ENCODE measurements around the gene ODAD4. TPM values are rescaled to one million over a fixed set of nuclear protein-coding genes. Genes with fewer than 3 reads are reported as not detected.
A peak's percentile ranks its signal among the peaks of the same experiment; 100 is the strongest.

Gene ODAD4
- total RNA-seq, 2 donors from 2014 or later = 0.15 to 0.19 TPM

DNA sequence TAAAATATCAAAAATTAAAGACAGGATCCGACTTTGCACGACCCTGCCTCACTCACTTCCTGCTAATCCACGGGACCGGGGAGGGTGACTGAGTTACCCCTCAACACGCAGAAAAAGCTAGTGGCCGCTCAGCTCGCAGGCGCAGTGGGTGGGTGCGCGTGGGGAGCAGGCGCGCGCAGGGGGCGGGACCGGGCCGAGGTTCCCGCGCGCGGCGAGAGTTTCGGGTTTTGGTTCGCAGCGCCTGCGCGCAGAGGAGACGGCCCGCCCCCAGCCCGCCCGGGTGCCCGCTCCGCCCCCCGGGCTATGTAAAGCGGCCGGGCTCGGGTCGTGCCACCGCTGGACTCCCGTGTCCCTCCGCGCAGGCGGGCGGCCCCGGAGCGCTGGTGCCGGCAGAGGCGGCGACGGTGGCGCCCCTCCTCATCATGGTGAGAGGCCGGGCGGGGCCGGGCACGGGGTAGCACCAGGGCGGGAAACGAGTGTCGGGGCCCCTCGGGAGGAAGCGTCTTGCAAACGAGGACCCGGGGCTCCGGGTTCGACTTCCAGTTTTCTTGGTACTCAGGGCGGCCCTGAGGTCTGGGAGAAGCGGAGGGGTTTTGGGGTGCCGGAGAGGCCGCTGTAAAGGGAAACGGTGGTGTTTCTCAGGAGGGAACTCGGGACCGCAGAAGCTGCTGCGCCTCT is 36.2 kb downstream of the ODAD4 start, which contains the start of gene CNP:
CNP (plus strand) TSS at position 333 of the 678 bp plus-strand sequence; CDS start at position 423, 90 bp downstream.
- Histone ChIP-seq H3K27ac (peak within 1 kb of the TSS; percentile 82), H3K27me3 (no peaks in the 10 kb centered on the region), H3K4me1 (peaks cover 4% of the 10 kb centered on the region), H3K4me3 (peak within 1 kb of the TSS; percentile 69), H3K36me3 (no peaks in the 10 kb centered on the region), H3K9ac (ENCODE audit: low read depth in 2 of 2, low read length in 2 of 2) (peak within 1 kb of the TSS; percentile 82 to 89), H3K9me3 (no peaks in the 10 kb centered on the region)
- no peak for TF ChIP-seq CTCF (IDR thresholded peaks at IDR 0.05)
- peak; percentile 91 for DNase-seq
- intact Hi-C loops (cut with DNase I) = no loop called here

- intact Hi-C loops (cut with DNase I) = no loop called here
- no peaks in the 10 kb centered on the region for H3K9me3 ChIP-seq
These were observed 36.9 kb downstream of the ODAD4 start for GRCh38 chr17:41967141-41967920.

GRCh38 chr17:41967921-41968578 is 37.6 kb downstream of the ODAD4 start:
- Histone ChIP-seq H3K4me3 (peak overlapping the region; percentile 69), H3K9me3 (no peaks in the 10 kb centered on the region), H3K9ac (ENCODE audit: low read depth in 2 of 2, low read length in 2 of 2) (no peak overlapping the region), H3K36me3 (peaks cover 4% of the 10 kb centered on the region), H3K4me1 (peaks cover 4% of the 10 kb centered on the region), H3K27ac (no peak overlapping the region), H3K27me3 (no peaks in the 10 kb centered on the region)
- no peak for TF ChIP-seq CTCF (IDR thresholded peaks at IDR 0.05)
- intact Hi-C loops (cut with DNase I) = no loop called here
- DNase-seq = no peak

More at GRCh38 chr17:41967141-41967920, 36.9 kb downstream of the ODAD4 start:
- H3K36me3 ChIP-seq = no peaks in the 10 kb centered on the region
- peak overlapping the region; percentile 69 for H3K4me3 ChIP-seq
- H3K9ac ChIP-seq (ENCODE audit: low read depth in 2 of 2, low read length in 2 of 2) = peak overlapping the region; percentile 82 to 89
- peak; percentile 38 for DNase-seq
- TF ChIP-seq CTCF (IDR thresholded peaks at IDR 0.05) = no peak
- no peaks in the 10 kb centered on the region for H3K27me3 ChIP-seq
- peaks cover 4% of the 10 kb centered on the region for H3K4me1 ChIP-seq
- peak overlapping the region; percentile 82 for H3K27ac ChIP-seq

GRCh38 chr17:41968676-41969075 is 38.3 kb downstream of the ODAD4 start:
- Histone ChIP-seq H3K9me3 (no peaks in the 10 kb centered on the region), H3K27me3 (no peaks in the 10 kb centered on the region), H3K36me3 (peaks cover 10% of the 10 kb centered on the region), H3K27ac (no peak overlapping the region), H3K4me3 (no peak overlapping the region), H3K4me1 (peaks cover 4% of the 10 kb centered on the region), H3K9ac (ENCODE audit: low read depth in 2 of 2, low read length in 2 of 2) (no peak overlapping the region)
- intact Hi-C loops (cut with DNase I) = no loop called here
- TF ChIP-seq CTCF (IDR thresholded peaks at IDR 0.05) = no peak
- DNase-seq = no peak

DNA sequence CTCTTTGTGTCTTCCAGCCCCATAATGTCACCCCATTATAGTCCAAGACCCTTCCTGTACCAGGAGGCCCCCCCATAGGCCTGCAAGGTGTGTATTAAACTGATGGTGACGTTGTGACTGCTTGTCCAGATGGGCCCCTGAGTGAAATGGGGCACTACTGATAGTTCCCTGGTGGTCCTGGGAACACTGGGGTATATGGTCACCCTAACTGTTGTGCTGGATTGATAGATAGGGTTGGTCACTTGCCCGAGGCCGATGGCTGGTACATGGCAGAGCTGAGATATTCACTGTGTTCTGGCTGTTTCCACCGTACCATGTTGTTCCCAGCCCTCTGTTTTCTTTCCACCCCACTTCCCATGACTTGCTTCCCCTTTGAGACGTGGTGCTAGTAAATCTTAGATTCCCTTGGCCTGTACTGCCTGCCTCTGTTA is 40.5 kb downstream of the ODAD4 start:
- H3K9ac ChIP-seq (ENCODE audit: low read depth in 2 of 2, low read length in 2 of 2) = no peak overlapping the region
- H3K4me3 ChIP-seq = no peak overlapping the region
- peaks cover 4% of the 10 kb centered on the region for H3K4me1 ChIP-seq
- no peak for TF ChIP-seq CTCF (IDR thresholded peaks at IDR 0.05)
- no peaks in the 10 kb centered on the region for H3K9me3 ChIP-seq
- no peak overlapping the region for H3K27ac ChIP-seq
- H3K27me3 ChIP-seq = no peaks in the 10 kb centered on the region
- H3K36me3 ChIP-seq = peaks cover 11% of the 10 kb centered on the region
- intact Hi-C loops (cut with DNase I) = no loop called here
- no peak for DNase-seq
